OCI-LY3 (cell line): ENCODE results near the gene CNTNAP2.

ENCODE experiments used
- H2AFZ ChIP-seq: fragments of 200-600, 300-600 bp; shearing (Covaris generic); 2 replicates; pipeline ENCODE4 v1.6.0; 2014; ENCODE audit warnings: antibody characterized with exemption, low read depth, low read length
- H3K27ac ChIP-seq: fragments of 200-600, 300-600 bp; sonication (generic); 2 replicates; pipeline ENCODE4 v1.5.1; 2014; ENCODE audit warnings: mild to moderate bottlenecking, low read length, moderate library complexity, mixed read lengths
- H3K27me3 ChIP-seq: fragments of 200-600, 300-600 bp; sonication (generic); 2 replicates; pipeline ENCODE4 v1.6.1; 2014; ENCODE audit warnings: low read depth, low read length, mixed read lengths
- H3K36me3 ChIP-seq: fragments of 200-600, 300-600 bp; sonication (generic); replicated peaks from 2 replicates; pipeline ENCODE3; 2014; ENCODE audit warnings: low read depth, low read length, mixed read lengths
- H3K4me1 ChIP-seq: fragments of 300-600, 200-600 bp; sonication (generic); 2 replicates; pipeline ENCODE4 v1.6.1; 2014; ENCODE audit warnings: low read length, mixed read lengths
- H3K4me2 ChIP-seq: fragments of 200-600, 300-600 bp; sonication (generic); 2 replicates; pipeline ENCODE4 v1.6.1; 2014; ENCODE audit warnings: low read length, mixed read lengths
- H3K4me3 ChIP-seq: fragments of 300-600, 200-600 bp; sonication (generic); 2 replicates; pipeline ENCODE4 v1.5.1; 2014; ENCODE audit warnings: antibody characterized with exemption, mild to moderate bottlenecking, low read length, moderate library complexity
- H3K79me2 ChIP-seq: fragments of 300-600, 200-600 bp; shearing (Covaris generic); 2 replicates; pipeline ENCODE4 v1.6.1; 2014; ENCODE audit warnings: mild to moderate bottlenecking, low read length, mixed read lengths
- H3K9ac ChIP-seq: fragments of 300-600, 200-600 bp; shearing (Covaris generic); 2 replicates; pipeline ENCODE4 v1.6.0; 2014; ENCODE audit warnings: mild to moderate bottlenecking, low read length, moderate library complexity
- H3K9me3 ChIP-seq: fragments of 200-600, 300-600 bp; shearing (Covaris generic); 2 replicates; pipeline ENCODE4 v1.6.1; 2014; ENCODE audit warnings: low read length, mixed read lengths; ENCODE audit not compliant: insufficient read depth
- H4K20me1 ChIP-seq: fragments of 200-600, 300-600 bp; sonication (generic); 2 replicates; pipeline ENCODE4 v1.6.1; 2016; ENCODE audit warnings: low read length, mixed read lengths; ENCODE audit not compliant: insufficient read depth
- EZH2phosphoT487 ChIP-seq: fragments of 200-600 bp; shearing (Covaris generic); IDR thresholded peaks from 2 replicates; pipeline ENCODE4 v1.6.1; 2018; ENCODE audit warnings: antibody characterized with exemption, mixed run types, low read depth
- TF ChIP-seq, protein P1 (sequence below): fragments of 200-600, 300-600 bp; sonication (generic); IDR thresholded peaks from 2 replicates; pipeline ENCODE4 v1.5.1; 2014; ENCODE audit warnings: antibody characterized with exemption, low read length, low read depth

CNTNAP2 gene

DNA sequence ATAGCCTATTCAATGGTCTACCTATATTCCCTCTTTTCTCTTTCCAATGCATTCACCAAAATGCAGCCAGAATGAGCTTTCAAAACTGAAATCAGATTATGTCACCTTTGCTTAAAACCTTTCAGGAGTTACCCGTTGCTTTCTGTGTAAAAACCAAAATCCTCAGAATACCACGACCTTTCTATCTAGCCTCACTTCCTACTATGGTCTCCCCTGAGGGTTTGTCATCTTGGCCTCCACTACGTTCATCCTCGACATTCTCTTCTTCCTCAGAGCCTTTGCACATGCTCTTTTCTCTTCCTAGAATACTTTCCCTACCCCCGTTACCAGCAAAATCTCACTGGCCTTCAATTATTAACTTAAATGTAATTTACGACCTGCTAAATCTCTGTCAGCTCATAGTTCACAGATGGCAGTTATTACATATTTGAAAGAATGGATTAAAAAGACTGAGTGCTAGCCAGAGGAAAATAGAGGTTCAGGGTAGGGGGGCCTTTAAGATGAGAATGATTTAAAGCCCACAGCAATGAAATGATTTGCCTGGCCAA lies 2093.1 kb downstream of the CNTNAP2 start:
- no peaks in the 10 kb centered on the region for H3K9me3 ChIP-seq
- peaks cover 12% of the 10 kb centered on the region for H3K27me3 ChIP-seq
- no peak overlapping the region for H3K27ac ChIP-seq
- H3K4me1 ChIP-seq, result no peaks in the 10 kb centered on the region
- H3K9ac ChIP-seq, result no peak overlapping the region
- no peaks in the 10 kb centered on the region for H3K36me3 ChIP-seq
- no peak overlapping the region for H2AFZ ChIP-seq
- H3K79me2 ChIP-seq, result no peaks in the 10 kb centered on the region
- H4K20me1 ChIP-seq, result no peaks in the 10 kb centered on the region
- H3K4me2 ChIP-seq, result no peak overlapping the region
- TF ChIP-seq, protein P1, sequence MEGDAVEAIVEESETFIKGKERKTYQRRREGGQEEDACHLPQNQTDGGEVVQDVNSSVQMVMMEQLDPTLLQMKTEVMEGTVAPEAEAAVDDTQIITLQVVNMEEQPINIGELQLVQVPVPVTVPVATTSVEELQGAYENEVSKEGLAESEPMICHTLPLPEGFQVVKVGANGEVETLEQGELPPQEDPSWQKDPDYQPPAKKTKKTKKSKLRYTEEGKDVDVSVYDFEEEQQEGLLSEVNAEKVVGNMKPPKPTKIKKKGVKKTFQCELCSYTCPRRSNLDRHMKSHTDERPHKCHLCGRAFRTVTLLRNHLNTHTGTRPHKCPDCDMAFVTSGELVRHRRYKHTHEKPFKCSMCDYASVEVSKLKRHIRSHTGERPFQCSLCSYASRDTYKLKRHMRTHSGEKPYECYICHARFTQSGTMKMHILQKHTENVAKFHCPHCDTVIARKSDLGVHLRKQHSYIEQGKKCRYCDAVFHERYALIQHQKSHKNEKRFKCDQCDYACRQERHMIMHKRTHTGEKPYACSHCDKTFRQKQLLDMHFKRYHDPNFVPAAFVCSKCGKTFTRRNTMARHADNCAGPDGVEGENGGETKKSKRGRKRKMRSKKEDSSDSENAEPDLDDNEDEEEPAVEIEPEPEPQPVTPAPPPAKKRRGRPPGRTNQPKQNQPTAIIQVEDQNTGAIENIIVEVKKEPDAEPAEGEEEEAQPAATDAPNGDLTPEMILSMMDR, result no peak
- no peak for TF ChIP-seq EZH2phosphoT487
- H3K4me3 ChIP-seq, result no peak overlapping the region

DNA sequence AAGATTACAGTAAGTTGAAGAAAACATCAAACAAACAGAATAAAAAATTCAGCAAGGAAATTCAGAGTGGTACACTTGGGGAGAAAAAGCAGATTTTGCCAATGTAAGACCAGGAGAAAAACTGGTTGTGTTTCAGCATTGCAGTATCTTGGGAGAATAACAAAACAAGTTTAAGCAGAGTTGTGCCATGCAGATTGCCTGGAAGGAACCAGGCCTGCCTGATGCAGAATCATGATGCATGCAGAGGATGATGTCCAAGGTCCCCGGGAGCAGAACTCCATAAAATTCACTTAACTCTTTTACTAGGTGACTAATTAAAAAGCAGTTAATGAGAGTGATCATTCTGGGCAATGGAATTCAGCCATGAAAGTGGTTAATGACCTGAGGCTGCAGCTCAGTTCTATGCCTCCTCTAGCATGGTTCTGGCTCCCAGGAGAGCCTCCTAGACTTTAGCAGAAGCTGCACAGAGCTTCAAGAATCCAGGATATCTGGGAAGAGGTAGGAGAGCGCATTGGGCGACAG lies 2094.3 kb downstream of the CNTNAP2 start:
- H3K9me3 ChIP-seq, result no peaks in the 10 kb centered on the region
- H3K79me2 ChIP-seq, result no peaks in the 10 kb centered on the region
- H3K27ac ChIP-seq, result no peak overlapping the region
- H3K4me1 ChIP-seq, result no peaks in the 10 kb centered on the region
- peaks cover 12% of the 10 kb centered on the region for H3K27me3 ChIP-seq
- no peaks in the 10 kb centered on the region for H4K20me1 ChIP-seq
- H2AFZ ChIP-seq, result no peak overlapping the region
- H3K36me3 ChIP-seq, result no peaks in the 10 kb centered on the region
- no peak overlapping the region for H3K4me3 ChIP-seq
- H3K4me2 ChIP-seq, result no peak overlapping the region
- TF ChIP-seq EZH2phosphoT487, result no peak
- TF ChIP-seq, protein P1, result no peak
- H3K9ac ChIP-seq, result no peak overlapping the region

DNA sequence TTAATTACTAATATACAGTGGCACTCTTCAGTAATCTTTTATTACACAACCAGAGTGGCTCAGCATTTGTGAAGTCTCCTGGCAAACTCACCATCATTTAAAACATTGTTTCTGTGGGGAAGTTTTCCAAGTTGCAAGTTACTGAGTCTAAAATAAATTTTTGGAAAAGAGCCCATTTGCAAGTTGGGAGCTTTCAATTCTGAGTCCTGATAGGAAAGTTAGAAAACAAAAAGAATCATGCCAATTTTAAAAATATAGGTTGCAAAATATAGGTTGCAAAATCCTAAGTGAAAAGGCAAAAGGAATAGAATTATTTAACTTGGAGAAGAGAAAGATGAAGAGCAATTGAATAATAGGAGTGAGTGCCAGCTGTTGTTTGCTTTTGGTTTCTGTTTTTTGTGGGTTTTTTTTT lies 2095.1 kb downstream of the CNTNAP2 start:
- Histone ChIP-seq H3K9me3 (no peaks in the 10 kb centered on the region), H3K27ac (no peak overlapping the region), H2AFZ (no peak overlapping the region), H3K4me3 (no peak overlapping the region), H3K4me1 (no peaks in the 10 kb centered on the region), H3K27me3 (peaks cover 12% of the 10 kb centered on the region), H3K9ac (no peak overlapping the region), H3K36me3 (no peaks in the 10 kb centered on the region), H3K79me2 (no peaks in the 10 kb centered on the region), H3K4me2 (no peak overlapping the region), H4K20me1 (no peaks in the 10 kb centered on the region)
- TF ChIP-seq, protein P1, result no peak
- no peak for TF ChIP-seq EZH2phosphoT487

DNA sequence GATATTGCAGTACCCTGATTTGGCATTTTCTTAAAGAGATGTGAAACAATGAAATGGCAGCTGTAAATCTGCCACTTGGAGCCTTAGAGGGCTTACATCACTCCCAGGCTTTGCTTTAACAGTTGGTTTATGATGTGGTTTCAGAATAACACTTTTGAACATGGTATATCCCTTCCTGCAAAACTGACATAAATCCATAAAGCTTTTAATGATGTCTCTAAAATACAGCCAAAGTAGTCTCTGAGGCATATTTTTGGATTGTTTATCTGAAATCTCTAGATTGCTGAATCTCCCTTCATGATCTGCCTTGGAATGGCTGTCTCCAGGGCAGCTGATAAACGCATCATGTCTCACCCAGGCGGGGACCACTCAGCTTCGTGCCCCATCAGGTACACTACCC lies 2096.1 kb downstream of the CNTNAP2 start:
- H3K9me3 ChIP-seq, result no peaks in the 10 kb centered on the region
- no peak overlapping the region for H2AFZ ChIP-seq
- no peaks in the 10 kb centered on the region for H3K79me2 ChIP-seq
- no peak overlapping the region for H3K4me2 ChIP-seq
- H3K4me1 ChIP-seq, result no peaks in the 10 kb centered on the region
- no peak overlapping the region for H3K9ac ChIP-seq
- no peak for TF ChIP-seq EZH2phosphoT487
- TF ChIP-seq, protein P1, result no peak
- no peak overlapping the region for H3K4me3 ChIP-seq
- H3K27ac ChIP-seq, result no peak overlapping the region
- H3K27me3 ChIP-seq, result peaks cover 12% of the 10 kb centered on the region
- H3K36me3 ChIP-seq, result no peaks in the 10 kb centered on the region
- no peaks in the 10 kb centered on the region for H4K20me1 ChIP-seq
